H1 (cell line): Measurements from ENCODE around the gene KLKB1. TPM values are rescaled to one million over a fixed set of nuclear protein-coding genes. Genes with fewer than 3 reads are reported as not detected.

Experiments
- CTCF ChIA-PET: fragments of 300-600 bp; sonication (Branson Sonifier 250); formaldehyde crosslinking; loops from one replicate; lab custom pipeline; 2021; ENCODE audit not compliant: partially characterized antibody; lab: Charles Lee
- POLR2A ChIA-PET: fragments of 300-600 bp; sonication (Branson Sonifier 250); formaldehyde crosslinking; loops from one replicate; lab custom pipeline; 2021; ENCODE audit warnings: inconsistent platforms; ENCODE audit not compliant: partially characterized antibody; lab: Charles Lee
- DNase-seq, 2 experiments: peaks; one replicate each; pipeline versions ENCODE4 v3.0.0 to v3.0.0-alpha.2; 2010 to 2022; ENCODE audit warnings: low spot score in 2 of 2, low read depth in 1 of 2, mixed read lengths in 1 of 2
- FAIRE-seq: peaks from 2 replicates; lab custom pipeline; 2011; peaks lifted over from hg19 to GRCh38; lab: Jason Lieb, UNC
- H2AFZ ChIP-seq: 2 replicates; pipeline ENCODE4 v1.8.1; 2012; ENCODE audit warnings: low read length, inconsistent platforms
- H2AK5ac ChIP-seq: 2 replicates; pipeline ENCODE4 v1.6.1; 2013; ENCODE audit warnings: low read depth, low read length
- H2BK120ac ChIP-seq: replicated peaks from 2 replicates; pipeline ENCODE3; 2013; ENCODE audit warnings: low read depth, low read length, inconsistent platforms
- H2BK12ac ChIP-seq: 2 replicates; pipeline ENCODE4 v1.6.1; 2013; ENCODE audit warnings: low read depth, low read length
- H2BK15ac ChIP-seq: 2 replicates; pipeline ENCODE4 v1.6.1; 2013; ENCODE audit warnings: low read length
- H2BK20ac ChIP-seq: 2 replicates; pipeline ENCODE4 v1.6.1; 2013; ENCODE audit warnings: low read length
- H2BK5ac ChIP-seq: 2 replicates; pipeline ENCODE4 v1.6.1; 2013; ENCODE audit warnings: low read depth, low read length
- H3K14ac ChIP-seq: 2 replicates; pipeline ENCODE4 v1.6.1; 2013; ENCODE audit warnings: inconsistent platforms; ENCODE audit not compliant: insufficient read length
- H3K18ac ChIP-seq: 2 replicates; pipeline ENCODE4 v1.6.1; 2013; ENCODE audit warnings: low read length; ENCODE audit errors: extremely low read depth
- H3K23ac ChIP-seq: 2 replicates; pipeline ENCODE4 v1.6.1; 2013; ENCODE audit warnings: inconsistent platforms; ENCODE audit not compliant: insufficient read length
- H3K23me2 ChIP-seq: 2 replicates; pipeline ENCODE4 v1.6.1; 2013; ENCODE audit warnings: low read depth, low read length
- H3K27ac ChIP-seq: 2 replicates; pipeline ENCODE4 v1.6.1; 2011; ENCODE audit warnings: low read depth, low read length, inconsistent platforms
- H3K27me3 ChIP-seq, 4 experiments: replicated peaks in 1 of 4; 1 replicate in 1 of 4; 2 replicates in 3 of 4; pipeline versions ENCODE4 v1.6.1 to v1.8.1; 2011 to 2013; ENCODE audit warnings: low read length in 3 of 4, mild to moderate bottlenecking in 3 of 4, inconsistent platforms in 2 of 4, mixed read lengths in 2 of 4, moderate library complexity in 1 of 4; ENCODE audit not compliant: control insufficient read depth in 3 of 4, insufficient read depth in 3 of 4; ENCODE audit errors: extremely low read depth in 1 of 4
- H3K36me3 ChIP-seq, 4 experiments: 2 replicates each; pipeline versions ENCODE4 v1.6.1 to v1.8.1; 2011 to 2013; ENCODE audit warnings: mild to moderate bottlenecking in 4 of 4, low read length in 3 of 4, moderate library complexity in 2 of 4, control low read depth in 1 of 4, inconsistent platforms in 1 of 4; ENCODE audit not compliant: insufficient read depth in 4 of 4, control insufficient read depth in 2 of 4
- H3K4ac ChIP-seq: replicated peaks from 2 replicates; pipeline ENCODE3; 2013; ENCODE audit warnings: low read length, low read depth, mixed read lengths, inconsistent platforms; ENCODE audit not compliant: insufficient read length
- H3K4me1 ChIP-seq, 4 experiments: replicated peaks in 1 of 4; 1 replicate in 1 of 4; 2 replicates in 3 of 4; pipeline versions ENCODE4 v1.6.1 to v1.8.1; 2011 to 2013; ENCODE audit warnings: low read length in 3 of 4, inconsistent platforms in 2 of 4, mixed read lengths in 1 of 4; ENCODE audit not compliant: insufficient read depth in 4 of 4, control insufficient read depth in 3 of 4
- H3K4me2 ChIP-seq, 2 experiments: 2 replicates each; pipeline versions ENCODE4 v1.6.1 to v1.8.1; 2011 to 2013; ENCODE audit warnings: low read depth in 2 of 2, low read length in 2 of 2, control low read depth in 1 of 2, inconsistent platforms in 1 of 2, mild to moderate bottlenecking in 1 of 2; ENCODE audit not compliant: insufficient read depth in 1 of 2
- H3K4me3 ChIP-seq, 4 experiments: fragments of 200-600, 300-600 bp in 1 of 4; sonication (generic), shearing (Covaris generic), sonication (Bioruptor Twin) in 1 of 4; 2 replicates each; pipeline versions ENCODE4 v1.5.1 to v1.8.1; 2011 to 2016; ENCODE audit warnings: low read length in 4 of 4, low read depth in 3 of 4, control low read depth in 2 of 4, inconsistent platforms in 2 of 4, mild to moderate bottlenecking in 2 of 4, mixed read lengths in 1 of 4, moderate library complexity in 1 of 4; ENCODE audit not compliant: insufficient read depth in 2 of 4; ENCODE audit errors: extremely low read depth in 1 of 4
- H3K56ac ChIP-seq: replicated peaks from 2 replicates; pipeline ENCODE3; 2013; ENCODE audit warnings: low read depth, mild to moderate bottlenecking, mixed read lengths, low read length, inconsistent platforms; ENCODE audit not compliant: insufficient read length
- H3K79me1 ChIP-seq: 2 replicates; pipeline ENCODE4 v1.6.1; 2013; ENCODE audit warnings: low read depth, low read length, control low read depth
- H3K79me2 ChIP-seq, 2 experiments: 2 replicates each; pipeline versions ENCODE4 v1.6.1 to v1.8.1; 2012 to 2013; ENCODE audit warnings: low read length in 2 of 2, mild to moderate bottlenecking in 2 of 2, inconsistent platforms in 1 of 2; ENCODE audit not compliant: insufficient read depth in 2 of 2, control insufficient read depth in 1 of 2
- H3K9ac ChIP-seq, 4 experiments: replicated peaks in 1 of 4; 1 replicate in 1 of 4; 2 replicates in 3 of 4; pipeline versions ENCODE4 v1.6.1 to v1.8.1; 2011 to 2013; ENCODE audit warnings: low read depth in 3 of 4, low read length in 3 of 4, control low read depth in 2 of 4, mild to moderate bottlenecking in 2 of 4, moderate library complexity in 2 of 4, inconsistent platforms in 1 of 4; ENCODE audit errors: extremely low read depth in 1 of 4
- H3K9me3 ChIP-seq, 2 experiments: 2 replicates each; pipeline versions ENCODE4 v1.6.1 to v1.8.1; 2012 to 2013; ENCODE audit warnings: mild to moderate bottlenecking in 2 of 2, moderate library complexity in 2 of 2, control low read depth in 1 of 2, inconsistent platforms in 1 of 2, low read depth in 1 of 2, low read length in 1 of 2, mixed read lengths in 1 of 2; ENCODE audit not compliant: insufficient read depth in 2 of 2
- H4K20me1 ChIP-seq, 2 experiments: replicated peaks in 1 of 2; 2 replicates each; pipeline versions ENCODE3 to v1.8.1; 2011 to 2013; ENCODE audit warnings: inconsistent platforms in 2 of 2, low read length in 2 of 2, mild to moderate bottlenecking in 1 of 2; ENCODE audit not compliant: insufficient read depth in 2 of 2, control insufficient read depth in 1 of 2
- H4K5ac ChIP-seq: 2 replicates; pipeline ENCODE4 v1.6.1; 2013; ENCODE audit warnings: low read length, low read depth, mixed read lengths, inconsistent platforms; ENCODE audit not compliant: insufficient read length
- H4K8ac ChIP-seq: 2 replicates; pipeline ENCODE4 v1.8.0; 2013; ENCODE audit warnings: mild to moderate bottlenecking, moderate library complexity, low read length, inconsistent platforms; ENCODE audit not compliant: insufficient read depth; ENCODE audit errors: extremely low read depth
- H4K91ac ChIP-seq: replicated peaks from 2 replicates; pipeline ENCODE3; 2013; ENCODE audit warnings: low read length, mixed read lengths, inconsistent platforms; ENCODE audit not compliant: insufficient read length
- E2F6 ChIP-seq: IDR thresholded peaks from 2 replicates; pipeline ENCODE4 v1.6.1; 2012; ENCODE audit warnings: inconsistent platforms
- JUND ChIP-seq: IDR thresholded peaks from 2 replicates; pipeline ENCODE4 v1.6.1; 2011; ENCODE audit warnings: mild to moderate bottlenecking, improper control_type of control experiment, low read length
- MAX ChIP-seq: IDR thresholded peaks from 2 replicates; pipeline ENCODE4 v1.6.1; 2012; ENCODE audit warnings: inconsistent platforms
- WGBS, 2 experiments: shearing (Covaris generic) in 1 of 2; methylation state at CpG; one replicate each; pipeline versions ENCODE4 v1.1.6 to v1.1.7; 2013 to 2015; ENCODE audit warnings: low lambda C conversion rate in 2 of 2, mixed read lengths in 2 of 2, inconsistent platforms in 1 of 2, low coverage in 1 of 2, missing lambda C conversion rate in 1 of 2; ENCODE audit not compliant: insufficient replicate concordance in 2 of 2, insufficient coverage in 1 of 2, insufficient read length in 1 of 2; ENCODE audit errors: extremely low coverage in 1 of 2, missing lambda C conversion rate in 1 of 2; 5-methylcytosine and 5-hydroxymethylcytosine counted together
- polyA plus RNA-seq, 7 experiments: library from polyadenylated mRNA; depleted of rRNA in 3 of 7; stranded (reverse) in 5 of 7; unstranded in 2 of 7; fragments of >200 nt in 5 of 7; fragments of 200-250 nt in 2 of 7; gene quantifications; 1 replicate in 5 of 7; 2 replicates in 1 of 7; 4 replicates in 1 of 7; pipeline versions ENCODE4 v1.2.1 to v1.2.3, GENCODE V29; 2011 to 2013; ENCODE audit warnings: missing spikeins in 2 of 7, mixed read lengths in 2 of 7
- total RNA-seq: library from RNA; stranded (reverse); fragmentation: NEBNext Ultra II Directional; extraction: Animal tissue kit (Norgen Biotek cat#: 25700); gene quantifications from 2 replicates; pipeline ENCODE4 v1.2.1, GENCODE V29; 2021

KLKB1 gene
- total and polyA plus RNA-seq, 2 of the 8 experiments (the other 6 are each of a cell fraction or from before 2014, with no cell fraction given), result 12.0 to 20.9 TPM

GRCh38 chr4:186304866-186305505 lies 77.7 kb downstream of the KLKB1 start:
- no peak overlapping the region for H3K14ac ChIP-seq
- TF ChIP-seq MAX (peak; percentile 21; the same call in 1 of the 2 replicates), E2F6 (0 out of 2 replicates have a peak, but pooled peaks have one; percentile 26), JUND (no peak)
- TF ChIP-seq, all 59 proteins: peak for 2
- Histone ChIP-seq H2AK5ac (no peak overlapping the region), H3K27me3 (no peaks in the 10 kb centered on the region; a peak in 1 of 7 replicates), H4K91ac (no peak overlapping the region), H3K56ac (no peak overlapping the region), H3K23ac (no peak overlapping the region), H2BK12ac (no peak overlapping the region), H3K18ac (no peak overlapping the region), H3K9ac (no peak overlapping the region), H3K23me2 (no peaks in the 10 kb centered on the region), H3K4me2 (no peak overlapping the region), H3K36me3 (no peaks in the 10 kb centered on the region), H4K5ac (no peak overlapping the region), H2BK15ac (no peak overlapping the region), H3K27ac (no peak overlapping the region), H4K8ac (no peak overlapping the region), H3K4me3 (no peak overlapping the region), H3K79me1 (no peaks in the 10 kb centered on the region), H2AFZ (no peak overlapping the region), H4K20me1 (no peaks in the 10 kb centered on the region), H2BK5ac (no peak overlapping the region), H3K79me2 (no peaks in the 10 kb centered on the region), H3K4me1 (peaks cover 0 to 3% (median 0%) of the 10 kb centered on the region in 4 experiments; a peak in 1 of 7 replicates), H2BK120ac (no peak overlapping the region), H2BK20ac (no peak overlapping the region), H3K9me3 (no peaks in the 10 kb centered on the region), H3K4ac (no peak overlapping the region)
- DNase-seq (no peak), FAIRE-seq (no peak)
- ChIA-PET CTCF (interaction anchor here (0.7 to 1.6 kb wide), 5 partner anchors 9 to 282 kb away, joined by 3 to 7 read pairs (median 4); partner anchors contain the start of gene MTNR1A), POLR2A (no interaction called here)
- 82% methylated on average over 13 of the region's 13 CpGs; no CpG with 5 or more reads in 1 of the 2 experiments for WGBS, 2 experiments
